ENCODE data around the gene CIITA. TPM values are rescaled to one million over a fixed set of nuclear protein-coding genes. Genes with fewer than 3 reads are reported as not detected.

CIITA gene
- polyA plus RNA-seq, 1 donor (not counting 4 experiments of a cell fraction or from before 2014, with no cell fraction given): 0.05 TPM

- Histone ChIP-seq H4K20me1 (ENCODE audit: control insufficient read depth, extremely low read depth, insufficient read depth, low read length) (no peaks in the 10 kb centered on the region), H2AFZ (ENCODE audit: control insufficient read depth, low read length) (no peak overlapping the region), H3K27me3 (ENCODE audit: control insufficient read depth, extremely low read depth, insufficient read depth, low read length) (no peaks in the 10 kb centered on the region), H3K9ac (ENCODE audit: control insufficient read depth, extremely low read depth, insufficient read depth, low read length) (no peak overlapping the region), H3K9me3 (ENCODE audit: control insufficient read depth, low read depth, low read length) (no peaks in the 10 kb centered on the region), H3K27ac (ENCODE audit: control insufficient read depth, insufficient read depth, low read length) (no peak overlapping the region), H3K9me1 (ENCODE audit: control insufficient read depth, extremely low read depth, insufficient read depth, low read length) (no peaks in the 10 kb centered on the region), H3K4me1 (ENCODE audit: control insufficient read depth, extremely low read depth, insufficient read depth, low read length) (no peaks in the 10 kb centered on the region), H3K79me2 (ENCODE audit: control insufficient read depth, insufficient read depth, low read length) (no peaks in the 10 kb centered on the region), H3K4me3 (ENCODE audit: control insufficient read depth in 2 of 3, extremely low read depth in 1 of 3, insufficient read depth in 2 of 3, low read depth in 1 of 3, low read length in 3 of 3) (no peak overlapping the region), H3K4me2 (ENCODE audit: control insufficient read depth, extremely low read depth, insufficient read depth, low read depth, low read length) (no peak overlapping the region), H3K36me3 (ENCODE audit: control insufficient read depth in 2 of 2, extremely low read depth in 1 of 2, insufficient read depth in 2 of 2, low read length in 2 of 2) (no peaks in the 10 kb centered on the region)
- FAIRE-seq: no peak
- TF ChIP-seq EZH2 (IDR thresholded peaks at IDR 0.05; ENCODE audit: low read length) (no peak), CTCF (optimal IDR thresholded peaks at IDR 0.05 in 1 of 3, IDR thresholded peaks at IDR 0.05 in 1 of 3, conservative IDR thresholded peaks at IDR 0.05 in 1 of 3; ENCODE audit: extremely low read depth in 1 of 3, insufficient read depth in 2 of 3, low read length in 3 of 3) (no peak)
- dilution Hi-C loops (cut with MboI; ENCODE audit: extremely low pct_ligation_motif_present, low sequenced_read_pairs): no loop called here
- DNase-seq (ENCODE audit: low read depth, low spot score): no peak
Measured at GRCh38 chr16:10850478-10850850, 26.5 kb upstream of the CIITA start.

- no peak for TF ChIP-seq CTCF (optimal IDR thresholded peaks at IDR 0.05 in 1 of 3, IDR thresholded peaks at IDR 0.05 in 1 of 3, conservative IDR thresholded peaks at IDR 0.05 in 1 of 3; ENCODE audit: extremely low read depth in 1 of 3, insufficient read depth in 2 of 3, low read length in 3 of 3)
- no peak for TF ChIP-seq EZH2 (IDR thresholded peaks at IDR 0.05; ENCODE audit: low read length)
- H3K36me3 ChIP-seq (ENCODE audit: control insufficient read depth in 2 of 2, extremely low read depth in 1 of 2, insufficient read depth in 2 of 2, low read length in 2 of 2): no peaks in the 10 kb centered on the region
- dilution Hi-C loops (cut with MboI; ENCODE audit: extremely low pct_ligation_motif_present, low sequenced_read_pairs): no loop called here
- no peak overlapping the region for H3K27ac ChIP-seq (ENCODE audit: control insufficient read depth, insufficient read depth, low read length)
- H3K4me1 ChIP-seq (ENCODE audit: control insufficient read depth, extremely low read depth, insufficient read depth, low read length): no peaks in the 10 kb centered on the region
- H3K9me3 ChIP-seq (ENCODE audit: control insufficient read depth, low read depth, low read length): no peaks in the 10 kb centered on the region
- FAIRE-seq (no peak), DNase-seq (ENCODE audit: low read depth, low spot score) (no peak)
- no peaks in the 10 kb centered on the region for H3K9me1 ChIP-seq (ENCODE audit: control insufficient read depth, extremely low read depth, insufficient read depth, low read length)
- no peaks in the 10 kb centered on the region for H3K79me2 ChIP-seq (ENCODE audit: control insufficient read depth, insufficient read depth, low read length)
- H3K27me3 ChIP-seq (ENCODE audit: control insufficient read depth, extremely low read depth, insufficient read depth, low read length): no peaks in the 10 kb centered on the region
- no peak overlapping the region for H2AFZ ChIP-seq (ENCODE audit: control insufficient read depth, low read length)
- no peaks in the 10 kb centered on the region for H4K20me1 ChIP-seq (ENCODE audit: control insufficient read depth, extremely low read depth, insufficient read depth, low read length)
- H3K4me2 ChIP-seq (ENCODE audit: control insufficient read depth, extremely low read depth, insufficient read depth, low read depth, low read length): no peak overlapping the region
- H3K9ac ChIP-seq (ENCODE audit: control insufficient read depth, extremely low read depth, insufficient read depth, low read length): no peak overlapping the region
- no peak overlapping the region for H3K4me3 ChIP-seq (ENCODE audit: control insufficient read depth in 2 of 3, extremely low read depth in 1 of 3, insufficient read depth in 2 of 3, low read depth in 1 of 3, low read length in 3 of 3)
Measured at GRCh38 chr16:10851512-10851911, 25.5 kb upstream of the CIITA start.

Measured in keratinocyte (primary cell).